HepG2 (cell line): ENCODE measurements around the gene PLD6.

Experiments used
- CTCF ChIP-seq: sonication (generic); formaldehyde crosslinking; IDR thresholded peaks from 2 replicates; pipeline ENCODE4 v1.5.0; 2020; ENCODE audit warnings: mild to moderate bottlenecking, missing genetic modification reagents, moderate library complexity
- JDP2 ChIP-seq: sonication (generic); formaldehyde crosslinking; IDR thresholded peaks from 2 replicates; pipeline ENCODE4 v1.8.1; 2022; ENCODE audit warnings: missing genetic modification reagents, borderline replicate concordance
- SRSF9 ChIP-seq: fragments of 200-400 bp; formaldehyde crosslinking; IDR thresholded peaks from 2 replicates; pipeline ENCODE4 v1.6.1; 2018; ENCODE audit warnings: borderline replicate concordance, mild to moderate bottlenecking, low read depth, low read length; ENCODE audit not compliant: insufficient read depth, poor library complexity, severe bottlenecking
- STAT6 ChIP-seq: sonication (generic); formaldehyde crosslinking; IDR thresholded peaks from 2 replicates; pipeline ENCODE4 v1.4.0; 2020; ENCODE audit warnings: missing genetic modification reagents, mild to moderate bottlenecking, borderline replicate concordance
- ZNF18 ChIP-seq: sonication (generic); formaldehyde crosslinking; IDR thresholded peaks from 2 replicates; pipeline ENCODE4 v1.8.0; 2022; ENCODE audit warnings: mild to moderate bottlenecking, missing genetic modification reagents; ENCODE audit not compliant: insufficient replicate concordance

- TF ChIP-seq STAT6 (CRISPR knock-in tag) (no peak), CTCF (CRISPR knock-in tag) (no peak), ZNF18 (CRISPR knock-in tag) (no peak), SRSF9 (no peak), JDP2 (no peak)
Measured at GRCh38 chr17:17170346-17170985, 35.7 kb downstream of the PLD6 start.
